ENCODE data around the gene ALDH9A1.

Gene ALDH9A1

GRCh38 chr1:165680303-165680702 lies 18.1 kb downstream of the ALDH9A1 start:
- no peak overlapping the region for H3K4me2 ChIP-seq (ENCODE audit: low read length)
- no peak overlapping the region for H3K4me3 ChIP-seq (ENCODE audit: low read depth, low read length, poor library complexity, severe bottlenecking)
- H3K27me3 ChIP-seq (ENCODE audit: insufficient read depth, low read length): no peaks in the 10 kb centered on the region
- H3K27ac ChIP-seq (ENCODE audit: low read depth, low read length, poor library complexity, severe bottlenecking): no peak overlapping the region
- 0 out of 2 replicates have a peak, but pooled peaks cover 2% of the 10 kb centered on the region for H3K79me2 ChIP-seq (ENCODE audit: insufficient read depth, low read length)
- no peaks in the 10 kb centered on the region for H3K9me3 ChIP-seq (ENCODE audit: low read length)
- no peaks in the 10 kb centered on the region for H3K4me1 ChIP-seq (ENCODE audit: insufficient read depth, low read length, severe bottlenecking)
- peaks cover 78% of the 10 kb centered on the region for H3K36me3 ChIP-seq (ENCODE audit: insufficient read depth, low read length)
- TF ChIP-seq CTCF (IDR thresholded peaks at IDR 0.05; ENCODE audit: low read length) (no peak), EZH2 (IDR thresholded peaks at IDR 0.05; ENCODE audit: borderline replicate concordance, low read length) (no peak)
- H3F3A ChIP-seq (ENCODE audit: insufficient read depth, low read length): no peaks in the 10 kb centered on the region
- H3K9ac ChIP-seq (ENCODE audit: low read length): no peak overlapping the region
- no peaks in the 10 kb centered on the region for H3K9me2 ChIP-seq (ENCODE audit: low read depth, low read length)
- H4K20me1 ChIP-seq (ENCODE audit: insufficient read depth, low read length): no peaks in the 10 kb centered on the region
- no peak overlapping the region for H2AFZ ChIP-seq (ENCODE audit: low read length)

- Histone ChIP-seq H3K4me1 (ENCODE audit: insufficient read depth, low read length, severe bottlenecking) (no peaks in the 10 kb centered on the region), H3F3A (ENCODE audit: insufficient read depth, low read length) (no peaks in the 10 kb centered on the region), H3K36me3 (ENCODE audit: insufficient read depth, low read length) (peaks cover 77% of the 10 kb centered on the region)
Observed at GRCh38 chr1:165679282-165680036, 18.9 kb downstream of the ALDH9A1 start.

GRCh38 chr1:165678509-165678908 lies 19.9 kb downstream of the ALDH9A1 start:
- Histone ChIP-seq H2AFZ (ENCODE audit: low read length) (no peak overlapping the region), H3K4me2 (ENCODE audit: low read length) (no peak overlapping the region), H3K36me3 (ENCODE audit: insufficient read depth, low read length) (peaks cover 74% of the 10 kb centered on the region), H4K20me1 (ENCODE audit: insufficient read depth, low read length) (no peaks in the 10 kb centered on the region), H3F3A (ENCODE audit: insufficient read depth, low read length) (no peaks in the 10 kb centered on the region), H3K4me3 (ENCODE audit: low read depth, low read length, poor library complexity, severe bottlenecking) (no peak overlapping the region), H3K9me3 (ENCODE audit: low read length) (no peaks in the 10 kb centered on the region), H3K27ac (ENCODE audit: low read depth, low read length, poor library complexity, severe bottlenecking) (no peak overlapping the region), H3K79me2 (ENCODE audit: insufficient read depth, low read length) (no peaks in the 10 kb centered on the region), H3K9me2 (ENCODE audit: low read depth, low read length) (no peaks in the 10 kb centered on the region), H3K4me1 (ENCODE audit: insufficient read depth, low read length, severe bottlenecking) (no peaks in the 10 kb centered on the region), H3K9ac (ENCODE audit: low read length) (no peak overlapping the region), H3K27me3 (ENCODE audit: insufficient read depth, low read length) (no peaks in the 10 kb centered on the region)
- TF ChIP-seq EZH2 (IDR thresholded peaks at IDR 0.05; ENCODE audit: borderline replicate concordance, low read length): no peak
- TF ChIP-seq CTCF (IDR thresholded peaks at IDR 0.05; ENCODE audit: low read length): no peak

More at GRCh38 chr1:165679282-165680036, 18.9 kb downstream of the ALDH9A1 start:
- no peaks in the 10 kb centered on the region for H3K9me3 ChIP-seq (ENCODE audit: low read length)
- no peak overlapping the region for H3K4me3 ChIP-seq (ENCODE audit: low read depth, low read length, poor library complexity, severe bottlenecking)
- no peak overlapping the region for H2AFZ ChIP-seq (ENCODE audit: low read length)
- TF ChIP-seq CTCF (IDR thresholded peaks at IDR 0.05; ENCODE audit: low read length) (peak; percentile 15; the same call in 1 of the 2 replicates), EZH2 (IDR thresholded peaks at IDR 0.05; ENCODE audit: borderline replicate concordance, low read length) (no peak)
- no peak overlapping the region for H3K9ac ChIP-seq (ENCODE audit: low read length)
- no peaks in the 10 kb centered on the region for H4K20me1 ChIP-seq (ENCODE audit: insufficient read depth, low read length)
- H3K9me2 ChIP-seq (ENCODE audit: low read depth, low read length): no peaks in the 10 kb centered on the region
- no peaks in the 10 kb centered on the region for H3K27me3 ChIP-seq (ENCODE audit: insufficient read depth, low read length)
- H3K27ac ChIP-seq (ENCODE audit: low read depth, low read length, poor library complexity, severe bottlenecking): no peak overlapping the region
- no peak overlapping the region for H3K4me2 ChIP-seq (ENCODE audit: low read length)
- no peaks in the 10 kb centered on the region for H3K79me2 ChIP-seq (ENCODE audit: insufficient read depth, low read length)

All from OCI-LY1 (cell line).